Right lobe of liver (tissue), 4 donors: ENCODE data around the gene MKI67.

Source experiments
- CTCF ChIP-seq, 4 donors: fragments of 200-600 bp in 3 of 4; fragments of 450-650 bp in 1 of 4; IDR thresholded peaks; one replicate each; pipeline versions ENCODE4 v1.5.1 to v1.8.0; 2016 to 2022; ENCODE audit warnings: antibody characterized with exemption in 4 of 4, mild to moderate bottlenecking in 2 of 4
- POLR2A ChIP-seq: fragments of 450-650 bp; IDR thresholded peaks from one replicate; pipeline ENCODE4 v1.6.1; 2017; ENCODE audit warnings: antibody characterized with exemption, mild to moderate bottlenecking
- donor health status: DM: no; HTN: no; CAD: no.
- donor health status: DM: no; HTN: no; CAD: no.
- donor health status: DM: no; HTN: yes; CAD: no.

- TF ChIP-seq CTCF (IDR thresholded peaks at IDR 0.05) (no peak), POLR2A (no peak)
These were observed 69.7 kb downstream of the MKI67 start for GRCh38 chr10:128056303-128057050.
